GM18520 (cell line): ENCODE results near the gene EVI5L.

Source experiments
- ATAC-seq: cut with Tn5 transposase; IDR thresholded peaks from one replicate; pipeline ENCODE4 v1.9.1; 2021; ENCODE audit not compliant: unreplicated experiment

EVI5L gene

DNA sequence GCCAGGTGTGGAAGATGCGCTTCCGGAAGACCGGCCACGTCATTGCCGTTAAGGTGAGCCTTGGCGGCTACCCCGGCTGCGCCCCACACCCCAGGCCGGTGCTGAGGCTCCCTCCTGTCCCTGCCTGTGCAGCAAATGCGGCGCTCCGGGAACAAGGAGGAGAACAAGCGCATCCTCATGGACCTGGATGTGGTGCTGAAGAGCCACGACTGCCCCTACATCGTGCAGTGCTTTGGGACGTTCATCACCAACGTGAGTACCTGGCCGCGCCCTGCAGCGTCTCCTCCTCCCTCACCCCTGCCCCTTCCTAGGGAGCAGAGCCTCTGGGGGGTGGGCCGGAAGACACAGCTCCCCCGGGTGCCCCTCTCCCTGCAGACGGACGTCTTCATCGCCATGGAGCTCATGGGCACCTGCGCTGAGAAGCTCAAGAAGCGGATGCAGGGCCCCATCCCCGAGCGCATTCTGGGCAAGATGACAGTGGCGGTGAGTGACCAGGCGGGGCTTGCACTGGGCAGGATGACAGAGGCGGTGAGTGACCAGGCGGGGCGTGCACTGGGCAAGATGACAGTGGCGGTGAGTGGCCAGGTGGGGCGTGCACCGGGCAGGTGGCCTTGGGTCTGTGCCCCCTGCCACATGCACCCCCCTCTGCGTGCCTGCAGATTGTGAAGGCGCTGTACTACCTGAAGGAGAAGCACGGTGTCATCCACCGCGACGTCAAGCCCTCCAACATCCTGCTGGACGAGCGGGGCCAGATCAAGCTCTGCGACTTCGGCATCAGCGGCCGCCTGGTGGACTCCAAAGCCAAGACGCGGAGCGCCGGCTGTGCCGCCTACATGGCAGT lies 80.5 kb downstream of the EVI5L start:
- ATAC-seq: no peak

DNA sequence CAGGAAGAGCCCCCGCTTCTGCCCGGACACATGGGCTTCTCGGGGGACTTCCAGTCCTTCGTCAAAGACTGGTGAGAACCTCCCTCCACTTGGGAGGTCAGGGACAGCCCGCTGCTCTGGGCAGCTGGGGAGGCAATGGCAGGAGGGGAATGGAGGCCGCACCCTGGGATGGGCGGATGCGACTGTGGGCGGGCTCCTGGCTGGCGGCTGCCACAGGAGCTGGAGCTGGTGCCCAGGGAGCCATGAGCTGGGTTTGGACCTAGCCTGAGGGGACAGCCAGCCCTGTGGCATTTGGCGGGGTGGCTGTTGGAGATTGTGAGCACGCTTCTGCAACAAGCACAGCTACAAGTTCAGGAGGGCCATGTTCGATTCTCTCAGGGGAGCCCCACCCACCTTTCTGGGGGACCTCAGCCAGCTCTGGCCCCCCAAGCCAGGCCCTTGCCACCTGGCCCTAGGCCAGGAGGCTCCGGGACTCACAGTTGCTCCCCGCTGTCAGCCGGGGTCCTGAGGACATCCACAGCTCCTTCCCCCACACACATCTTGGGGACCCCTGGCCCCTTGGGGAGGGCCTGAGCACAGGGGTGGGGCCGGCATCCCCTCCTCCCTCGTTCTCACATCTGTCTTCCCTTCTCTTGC lies 81.6 kb downstream of the EVI5L start:
- ATAC-seq: no peak

DNA sequence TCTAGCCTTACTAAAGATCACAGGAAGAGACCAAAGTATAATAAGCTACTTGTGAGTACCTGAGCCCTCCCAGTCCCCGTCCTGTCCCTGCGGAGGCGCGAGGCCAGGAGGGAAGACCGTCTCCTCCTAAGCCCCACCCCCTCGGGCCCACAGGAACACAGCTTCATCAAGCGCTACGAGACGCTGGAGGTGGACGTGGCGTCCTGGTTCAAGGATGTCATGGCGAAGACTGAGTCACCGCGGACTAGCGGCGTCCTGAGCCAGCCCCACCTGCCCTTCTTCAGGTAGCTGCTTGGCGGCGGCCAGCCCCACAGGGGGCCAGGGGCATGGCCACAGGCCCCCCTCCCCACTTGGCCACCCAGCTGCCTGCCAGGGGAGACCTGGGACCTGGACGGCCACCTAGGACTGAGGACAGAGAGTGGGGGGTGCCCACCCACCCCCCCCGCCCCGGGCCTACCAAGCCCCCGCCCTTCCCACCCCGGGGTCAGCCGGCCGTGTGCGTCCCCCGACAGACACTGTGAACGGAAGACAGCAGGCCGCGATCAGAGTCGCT lies 82.2 kb downstream of the EVI5L start:
- no peak for ATAC-seq

DNA sequence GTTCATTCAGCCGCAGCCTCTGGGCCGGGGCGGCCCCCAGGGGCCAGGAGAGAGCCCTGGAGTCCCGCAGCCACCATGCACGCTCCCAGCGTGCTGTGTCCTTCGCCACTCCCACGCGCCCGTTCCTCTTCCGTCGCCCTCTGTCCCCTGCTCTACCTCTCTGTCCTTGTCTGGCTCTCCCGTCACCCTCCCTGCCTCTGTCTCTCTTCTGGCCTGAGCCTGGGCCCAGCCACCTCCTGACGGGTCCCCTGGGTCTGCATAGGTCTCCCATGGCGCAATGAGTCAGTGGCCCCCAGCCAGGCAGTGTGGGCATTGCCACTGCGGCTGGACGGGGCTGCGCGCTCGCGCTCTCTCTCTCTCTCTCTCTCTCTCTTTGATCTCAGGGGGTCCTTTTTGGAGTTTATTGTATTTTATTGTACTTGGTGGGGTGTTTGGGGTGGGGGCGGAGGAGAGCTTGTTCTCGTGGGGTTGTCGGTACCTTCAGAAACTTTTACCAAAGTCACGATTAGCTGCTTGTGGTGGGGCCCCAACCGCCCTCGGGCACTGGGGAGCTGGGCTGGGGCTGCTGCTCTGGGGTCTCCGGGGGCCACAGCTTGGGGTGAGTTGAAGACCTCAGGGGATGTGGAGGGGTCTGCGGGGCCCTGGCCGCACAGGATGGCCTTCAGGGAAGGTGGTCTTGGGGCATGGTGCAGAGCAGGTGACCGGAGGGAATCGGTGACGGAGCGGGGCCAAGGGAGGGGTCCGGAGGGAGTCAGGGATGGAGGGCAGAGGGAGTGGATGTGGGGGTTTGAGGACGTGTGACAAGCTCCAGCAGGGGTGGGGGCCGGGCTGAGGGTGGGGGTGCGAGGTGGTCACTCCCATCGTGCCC lies 82.9 kb downstream of the EVI5L start:
- no peak for ATAC-seq

GRCh38 chr19:7913652-7914051 lies 83.6 kb downstream of the EVI5L start:
- no peak for ATAC-seq

- ATAC-seq: no peak
These were observed 84.1 kb downstream of the EVI5L start for GRCh38 chr19:7914099-7914498.
